KG1 (cell line): Measurements from ENCODE around the gene RING1.
A peak's percentile ranks its signal among the peaks of the same experiment; 100 is the strongest.

ENCODE experiments used
- DNase-seq: peaks from one replicate; lab custom pipeline; 2025; lab: John Stamatoyannopoulos, UW

Gene RING1

DNA sequence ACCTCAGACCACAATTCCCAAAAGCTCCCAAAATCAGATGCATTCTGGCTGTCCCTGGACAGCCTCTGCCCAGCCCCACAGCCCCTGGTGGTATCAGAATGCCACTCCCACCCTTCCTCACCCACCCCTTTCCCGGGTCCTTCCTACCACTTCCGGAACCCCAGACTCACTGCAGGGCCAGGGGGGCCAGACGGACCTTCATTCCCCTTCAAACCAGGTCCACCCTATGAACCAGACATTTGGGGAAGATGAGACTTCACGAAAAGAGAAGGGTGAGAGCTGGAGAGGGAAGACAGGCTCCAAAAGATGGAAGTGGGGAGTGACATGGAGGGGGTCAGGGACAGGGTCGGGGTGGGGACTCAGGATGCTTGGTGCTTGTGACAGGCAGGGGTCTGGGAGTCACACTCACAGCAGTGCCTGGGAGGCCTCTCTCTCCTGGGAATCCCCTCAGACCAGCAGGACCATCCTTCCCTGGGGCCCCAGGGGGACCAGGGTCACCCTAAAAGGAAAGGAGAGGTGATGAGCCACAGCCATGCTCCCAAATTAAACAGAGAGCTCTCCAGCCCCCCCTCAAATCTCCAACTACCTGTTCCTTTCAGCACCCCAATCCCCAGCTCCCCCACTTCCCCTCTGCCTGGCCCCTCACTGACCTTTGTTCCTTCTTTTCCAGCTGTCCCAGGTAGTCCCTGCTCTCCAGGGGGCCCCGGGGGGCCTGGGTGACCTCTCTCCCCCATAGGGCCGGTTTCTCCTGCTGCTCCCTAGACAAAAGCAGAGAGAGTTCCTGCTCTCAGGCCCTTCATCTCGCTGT is 36.2 kb upstream of the RING1 start:
- no peak for DNase-seq

DNA sequence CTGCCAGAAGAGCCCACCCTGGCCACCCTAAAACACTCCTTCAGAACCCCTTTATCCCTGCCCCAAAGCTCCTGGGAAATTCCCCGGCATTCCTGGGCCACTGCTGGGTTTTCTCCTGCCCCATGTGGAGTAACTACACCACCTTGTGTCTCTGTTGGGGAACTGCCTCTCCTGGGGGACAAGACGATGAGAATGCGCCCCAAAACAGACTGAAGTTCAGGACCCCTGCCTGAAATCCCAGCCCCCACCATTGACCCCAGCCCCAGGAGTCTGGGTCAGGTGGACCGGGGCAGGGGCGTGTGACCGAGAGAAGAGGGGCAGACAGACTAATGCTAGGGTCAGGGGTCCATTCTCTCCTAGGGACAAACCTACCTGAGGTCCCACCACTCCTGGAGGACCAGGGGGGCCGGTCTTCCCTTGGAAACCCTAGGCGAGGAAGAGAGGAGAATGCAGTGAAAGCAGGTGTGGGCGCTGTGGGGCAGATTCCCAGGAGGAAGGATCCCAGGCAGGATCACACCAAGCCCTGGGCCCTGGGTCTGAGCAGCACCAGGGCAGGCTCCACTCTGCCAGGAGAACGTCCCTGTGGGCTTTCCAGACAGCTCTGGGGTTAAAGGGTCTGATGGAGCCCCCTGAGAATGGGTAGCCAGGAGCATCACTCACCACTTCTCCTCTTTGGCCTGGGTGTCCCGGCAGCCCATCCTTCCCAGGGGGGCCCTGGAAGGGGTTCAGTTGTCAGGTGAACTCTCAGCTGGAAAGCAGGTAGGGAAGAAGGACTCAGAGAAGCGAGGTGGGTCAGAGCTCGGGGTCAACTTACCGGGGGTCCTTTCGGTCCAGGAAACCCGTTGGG is 35.4 kb upstream of the RING1 start:
- DNase-seq, result no peak

DNA sequence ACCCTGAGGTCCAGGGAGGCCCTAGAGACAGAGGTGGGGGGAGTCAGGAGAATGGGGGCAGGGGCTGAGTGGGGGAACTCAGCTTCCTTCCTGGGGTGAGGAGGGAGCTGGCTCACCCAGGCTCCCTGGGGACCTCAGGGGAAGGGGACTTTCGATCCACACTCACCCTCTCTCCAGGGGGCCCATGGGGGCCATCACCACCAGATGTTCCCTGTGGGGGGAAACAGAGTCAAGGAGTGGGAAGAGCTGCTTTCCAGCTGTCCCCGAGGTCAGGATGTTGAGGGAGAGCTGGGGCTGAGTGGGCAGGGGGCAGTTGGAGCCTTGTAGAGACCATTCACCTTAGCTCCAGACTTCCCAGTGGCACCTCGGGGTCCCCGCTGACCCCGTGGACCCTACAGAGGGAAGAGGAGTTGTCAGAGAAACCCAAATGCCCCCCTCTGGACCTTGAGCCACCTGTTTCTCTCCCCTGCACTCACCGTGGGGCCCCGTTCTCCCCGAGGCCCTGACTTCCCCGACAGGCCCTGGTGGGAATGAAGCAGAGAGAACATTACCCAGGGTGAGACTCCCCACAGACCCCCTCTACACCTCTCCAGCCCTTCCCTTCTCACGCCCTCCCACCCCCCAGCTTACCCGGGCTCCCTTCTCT is 34.6 kb upstream of the RING1 start:
- DNase-seq, result no peak

DNA sequence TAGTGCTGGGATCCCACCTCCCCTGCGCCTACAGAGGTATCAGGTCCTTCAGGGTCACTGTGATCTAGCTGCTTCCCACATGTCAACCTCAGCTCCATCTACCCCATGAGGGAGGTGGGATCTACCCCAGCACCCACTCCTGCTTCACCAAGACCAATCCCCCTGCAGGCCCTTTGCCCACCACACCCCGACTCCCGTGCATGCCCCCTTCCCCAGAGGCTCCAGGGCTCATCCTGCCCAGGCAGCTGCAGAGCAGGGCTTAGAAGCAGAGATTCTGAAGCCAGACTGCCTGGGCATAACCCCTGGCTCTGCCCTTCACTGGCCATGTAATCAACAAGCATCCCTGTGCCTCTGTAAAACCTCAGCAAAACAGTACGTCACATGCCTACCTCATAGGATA is 33.5 kb upstream of the RING1 start:
- no peak for DNase-seq

DNA sequence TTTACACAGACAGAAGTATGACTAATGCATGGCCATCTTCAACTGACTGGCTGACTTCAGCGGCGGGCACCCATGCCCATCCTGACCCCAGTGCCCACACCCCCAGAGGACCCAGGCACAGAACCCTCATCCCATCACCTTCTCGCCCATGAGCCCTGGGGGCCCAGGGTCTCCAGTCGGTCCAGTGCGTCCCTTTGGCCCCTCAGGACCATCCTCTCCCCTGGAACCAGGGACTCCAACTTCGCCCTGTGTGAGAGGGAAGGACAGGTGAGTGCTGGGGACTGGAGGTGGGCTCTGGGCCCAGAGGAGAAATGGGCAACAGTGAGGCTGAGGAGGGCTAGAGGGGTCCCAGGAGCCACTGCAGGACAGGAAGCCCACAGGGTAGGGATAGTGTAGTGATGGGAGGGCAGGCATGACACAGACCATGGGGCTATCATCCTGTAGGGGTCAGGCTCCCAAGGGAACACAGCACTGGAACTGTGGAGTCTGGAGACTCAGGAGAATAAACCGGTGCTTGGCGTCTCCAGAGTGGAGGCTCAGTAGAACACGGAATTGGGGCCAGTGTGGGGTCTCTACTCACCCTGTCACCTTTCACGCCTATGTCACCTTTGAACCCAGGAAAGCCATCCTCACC is 32.7 kb upstream of the RING1 start:
- no peak for DNase-seq

DNA sequence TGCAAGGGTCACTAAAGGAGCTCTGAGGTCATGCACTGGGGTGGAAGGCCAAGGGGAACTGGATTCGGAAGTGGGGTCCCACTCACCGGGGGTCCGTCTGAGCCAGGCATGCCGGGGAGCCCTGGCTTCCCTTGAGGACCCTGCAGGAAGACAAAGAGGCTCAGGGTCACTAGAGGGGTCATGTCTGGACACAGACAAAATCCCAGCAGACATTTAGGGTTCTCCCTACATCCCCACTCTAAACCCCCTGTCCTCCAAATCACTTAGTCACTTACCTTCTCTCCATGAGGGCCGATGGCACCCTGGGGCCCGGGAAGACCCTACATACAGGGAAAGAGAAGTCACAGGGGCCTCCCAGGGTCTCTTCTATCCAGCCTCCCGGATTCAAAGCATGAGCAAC is 31.4 kb upstream of the RING1 start:
- DNase-seq, result no peak

DNA sequence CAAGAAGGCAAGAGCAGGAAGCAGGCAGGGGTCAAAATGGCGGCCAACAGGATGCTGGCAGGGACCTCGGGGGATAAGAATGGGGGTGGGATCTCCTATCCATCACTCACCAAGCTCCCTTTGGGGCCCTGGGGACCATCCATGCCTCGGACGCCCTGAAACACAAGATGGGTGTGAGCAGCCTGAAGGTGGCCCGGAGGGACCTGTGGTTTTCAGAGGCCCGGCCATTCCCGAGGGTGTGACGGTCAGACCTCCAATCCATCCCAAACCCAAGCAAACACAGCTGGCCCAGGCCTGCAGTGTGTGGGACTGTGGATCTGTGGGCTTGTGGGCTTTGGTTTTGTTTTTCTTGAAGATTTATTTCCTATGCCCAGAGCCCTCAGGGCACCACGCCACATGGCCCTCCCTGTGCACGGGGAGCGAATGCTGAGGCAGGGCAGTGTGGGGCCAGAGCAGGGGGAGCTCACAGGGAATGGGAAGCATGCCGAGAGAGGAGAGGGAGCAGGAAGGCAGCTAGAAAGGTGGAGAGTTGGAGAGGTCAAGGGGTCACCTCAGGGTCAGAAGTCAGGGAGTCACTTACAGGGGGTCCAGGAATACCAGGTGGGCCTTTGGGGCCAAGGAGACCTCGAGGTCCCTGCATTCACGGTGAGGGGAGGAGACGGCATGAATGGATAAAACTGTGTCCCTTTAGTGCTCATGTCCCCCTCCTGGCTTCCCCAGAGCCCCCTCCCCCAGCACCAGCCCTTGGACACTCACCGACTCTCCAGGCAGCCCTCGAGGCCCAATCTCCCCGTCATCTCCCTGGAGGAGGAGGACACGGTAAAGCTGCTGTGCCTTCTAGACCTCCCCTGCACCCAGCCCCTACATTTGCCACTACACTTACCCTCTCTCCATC is 30.5 kb upstream of the RING1 start:
- no peak for DNase-seq

DNA sequence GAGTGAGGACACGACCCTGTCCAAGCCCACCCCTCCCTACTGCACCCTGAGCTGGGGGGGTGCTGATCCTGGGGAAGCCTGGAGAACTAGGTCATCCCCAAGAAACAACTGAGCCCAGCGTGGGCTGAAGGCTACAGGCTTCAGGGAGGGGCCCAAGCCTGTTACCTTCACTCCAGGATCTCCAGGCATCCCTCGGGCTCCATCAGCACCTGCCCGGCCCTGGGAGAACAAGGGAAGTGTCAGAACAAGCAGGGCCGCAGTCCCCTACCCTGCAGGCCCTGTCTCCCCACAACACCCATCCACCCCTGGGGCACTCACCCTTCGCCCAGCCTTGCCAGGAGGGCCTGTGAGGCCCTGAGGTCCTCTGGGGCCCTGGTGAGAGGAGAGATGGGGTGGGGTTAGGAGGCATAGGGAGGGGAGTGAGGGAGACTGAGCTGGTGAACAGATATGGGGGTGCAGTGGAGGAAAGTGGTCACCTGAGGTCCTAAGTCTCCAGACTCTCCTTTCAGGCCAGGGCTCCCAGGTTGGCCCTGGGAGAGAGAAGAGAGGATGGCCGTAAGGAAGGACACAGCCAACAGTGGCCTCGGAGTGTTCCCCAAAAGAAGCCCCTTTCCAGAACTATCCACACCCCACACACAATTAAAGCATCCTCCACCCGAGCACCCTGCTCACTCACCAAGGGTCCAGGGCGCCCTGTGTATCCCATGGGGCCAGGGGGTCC is 29.4 kb upstream of the RING1 start:
- no peak for DNase-seq

DNA sequence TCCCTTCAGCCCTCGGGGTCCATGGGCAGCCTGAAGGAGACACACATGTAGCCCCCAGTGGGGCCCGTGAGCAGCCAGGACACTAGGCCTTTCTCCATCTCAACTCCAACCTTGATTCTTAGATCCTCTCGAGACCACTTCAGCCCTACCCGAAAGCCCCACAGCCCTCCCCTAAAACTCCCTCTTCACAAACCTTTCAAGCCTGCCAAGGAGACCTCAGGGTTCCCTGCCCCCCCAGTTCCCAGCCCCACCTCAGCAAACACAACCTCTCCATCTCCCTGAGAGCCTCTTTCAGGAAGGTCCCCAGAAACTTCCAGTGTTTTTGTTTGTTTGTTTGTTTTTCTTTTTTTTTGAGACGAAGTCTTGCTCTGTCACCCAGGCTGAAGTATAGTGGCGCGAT is 27.2 kb upstream of the RING1 start:
- no peak for DNase-seq

DNA sequence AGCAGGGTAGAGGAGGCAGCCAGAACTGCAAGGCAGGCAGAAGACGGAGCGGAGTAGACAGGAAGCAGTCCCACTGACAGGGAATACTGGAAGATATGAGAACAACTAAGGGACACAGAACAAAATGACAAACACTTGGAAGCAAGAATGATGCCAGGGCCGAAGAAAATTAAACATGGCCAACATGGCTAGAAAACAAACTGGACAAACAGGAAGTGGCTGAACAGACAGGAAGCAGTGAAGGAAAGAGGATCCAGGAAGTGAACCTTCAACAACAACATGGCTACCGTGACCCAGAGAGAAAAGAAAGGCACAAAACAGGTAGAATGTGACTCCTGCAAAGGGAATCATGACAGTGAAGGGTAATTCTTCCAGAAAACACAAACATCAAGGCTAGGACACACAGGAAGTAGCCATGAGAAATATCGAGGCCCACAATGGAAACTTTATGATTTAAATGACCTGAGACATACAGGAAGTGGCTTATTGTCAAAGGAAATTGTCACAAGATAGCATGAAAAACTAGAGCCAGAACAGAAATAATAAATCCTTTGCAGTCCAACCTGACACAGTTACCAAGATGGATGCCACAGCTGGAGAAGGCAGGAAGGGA is 25.1 kb upstream of the RING1 start:
- DNase-seq, result peak; percentile 43

DNA sequence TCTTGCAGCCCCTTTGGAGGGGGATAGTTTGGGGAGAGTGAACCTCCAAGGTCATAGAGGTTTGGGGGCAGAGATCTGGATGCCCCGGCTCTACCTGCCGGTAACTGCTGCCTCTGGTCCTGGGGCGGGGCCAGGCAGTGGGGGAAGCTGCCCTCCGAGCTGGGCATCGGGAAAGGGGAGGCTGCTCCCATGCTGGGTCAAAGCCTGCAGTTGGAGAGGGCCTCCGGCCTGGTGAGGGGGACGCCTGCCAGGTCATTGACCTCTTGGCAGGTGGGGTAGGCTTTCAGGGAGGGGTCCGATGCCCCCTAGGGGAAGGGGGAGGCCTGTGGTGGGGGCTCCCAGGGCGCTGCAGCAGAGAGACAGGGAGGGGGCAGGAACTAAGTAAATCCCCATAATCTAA is 23.1 kb upstream of the RING1 start:
- DNase-seq, result no peak

DNA sequence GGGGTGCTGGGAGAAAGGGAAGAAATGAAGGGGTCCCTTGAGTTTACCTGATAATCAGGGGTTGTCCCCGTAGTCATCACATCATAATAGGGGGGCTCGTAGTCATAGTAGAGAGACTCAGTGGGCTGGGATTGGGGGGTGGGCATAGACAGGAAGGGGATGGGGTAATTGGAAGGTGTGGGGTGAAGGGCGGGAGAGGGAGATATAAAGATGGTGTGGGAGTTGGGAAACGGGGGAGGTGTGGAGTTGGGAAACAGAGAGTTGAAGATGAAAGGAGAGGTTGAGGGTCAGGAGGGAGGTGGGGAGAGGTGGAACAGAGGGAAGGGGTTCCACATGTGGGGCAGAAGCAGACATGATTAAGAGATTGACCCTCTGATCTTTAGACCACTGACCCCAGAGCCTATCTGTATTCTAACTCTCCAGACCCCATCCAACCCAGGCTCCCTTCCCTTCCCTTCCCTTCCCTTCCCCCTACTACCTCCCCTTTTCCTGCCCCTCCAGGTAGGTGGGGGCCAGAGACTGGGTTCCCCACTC is 22.6 kb upstream of the RING1 start:
- DNase-seq, result no peak

DNA sequence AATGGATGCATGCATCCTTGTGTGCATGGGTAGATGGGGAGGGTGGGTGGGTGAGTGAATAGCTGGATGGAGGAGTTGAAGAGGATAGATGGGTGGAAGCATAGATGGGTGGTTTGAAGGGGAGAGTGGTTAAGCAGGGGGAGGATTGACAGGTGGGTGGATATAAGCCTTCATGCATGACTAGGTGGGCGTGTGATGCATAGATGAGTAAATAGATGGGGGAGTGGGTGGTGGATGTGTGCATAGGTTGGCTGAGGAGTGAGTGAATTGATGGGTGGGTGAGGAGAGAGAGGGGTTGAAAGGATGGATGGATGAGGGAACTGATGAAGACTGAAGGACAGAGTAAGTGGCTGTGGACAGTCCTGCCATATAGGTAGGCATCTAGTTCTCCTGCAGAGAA is 20.5 kb upstream of the RING1 start:
- DNase-seq, result no peak

DNA sequence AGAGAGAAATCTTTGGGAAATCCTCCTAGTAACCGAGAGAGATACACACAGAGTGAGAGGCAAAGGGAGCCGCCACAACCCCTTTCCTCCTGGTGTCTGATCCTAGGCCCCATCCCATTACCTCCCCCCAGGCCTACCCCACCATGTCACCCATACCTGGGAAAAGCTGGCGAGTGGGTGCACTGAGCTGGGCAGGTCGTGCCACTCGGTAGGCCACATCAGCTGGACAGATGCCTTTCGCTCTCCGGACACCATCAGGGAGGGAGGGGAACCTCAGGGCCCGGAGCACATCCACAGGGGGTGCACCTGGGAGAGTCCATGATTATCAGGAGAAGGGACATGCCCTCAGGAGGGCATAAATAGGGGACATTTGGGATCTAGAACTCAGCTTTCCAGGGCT is 19.1 kb upstream of the RING1 start:
- no peak for DNase-seq

DNA sequence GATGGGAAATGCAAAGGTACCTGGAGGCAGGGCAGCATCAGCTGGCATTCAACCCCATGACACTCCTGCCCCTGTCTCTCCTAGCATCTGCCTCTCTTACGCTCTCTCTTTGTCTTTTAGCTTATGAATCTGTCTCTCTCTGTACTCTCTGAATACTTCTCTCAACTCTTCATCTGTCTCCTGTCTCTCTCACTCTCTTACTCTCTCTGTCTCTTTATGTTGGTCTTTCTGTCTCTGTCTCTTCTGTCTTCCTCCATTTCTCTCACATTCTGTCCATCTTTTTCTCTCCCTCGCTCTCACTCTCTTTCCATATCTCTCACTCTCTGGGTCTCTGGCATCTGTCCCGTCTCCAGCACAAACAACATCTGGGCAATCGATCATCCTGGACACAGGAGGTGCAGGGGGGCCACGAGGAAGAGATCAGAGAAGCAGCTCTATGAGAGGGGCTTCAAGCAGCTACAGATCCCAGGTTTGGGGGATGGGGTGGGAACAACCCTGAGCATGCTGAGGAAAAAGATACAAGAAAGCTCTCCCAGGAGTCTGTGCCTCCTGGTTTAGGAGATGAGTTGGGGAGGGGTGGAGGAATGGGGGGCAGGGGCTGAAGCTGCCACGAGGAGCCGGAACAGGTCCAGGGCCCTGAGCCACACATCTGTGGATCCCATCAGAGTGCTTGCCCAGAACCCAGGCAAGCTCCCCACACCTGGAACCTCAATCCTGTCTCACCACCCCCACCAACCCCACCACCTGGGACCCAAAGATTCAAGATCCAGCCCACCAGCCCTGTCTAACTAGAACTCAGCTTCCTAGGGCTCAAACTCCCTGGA is 18.5 kb upstream of the RING1 start:
- no peak for DNase-seq

DNA sequence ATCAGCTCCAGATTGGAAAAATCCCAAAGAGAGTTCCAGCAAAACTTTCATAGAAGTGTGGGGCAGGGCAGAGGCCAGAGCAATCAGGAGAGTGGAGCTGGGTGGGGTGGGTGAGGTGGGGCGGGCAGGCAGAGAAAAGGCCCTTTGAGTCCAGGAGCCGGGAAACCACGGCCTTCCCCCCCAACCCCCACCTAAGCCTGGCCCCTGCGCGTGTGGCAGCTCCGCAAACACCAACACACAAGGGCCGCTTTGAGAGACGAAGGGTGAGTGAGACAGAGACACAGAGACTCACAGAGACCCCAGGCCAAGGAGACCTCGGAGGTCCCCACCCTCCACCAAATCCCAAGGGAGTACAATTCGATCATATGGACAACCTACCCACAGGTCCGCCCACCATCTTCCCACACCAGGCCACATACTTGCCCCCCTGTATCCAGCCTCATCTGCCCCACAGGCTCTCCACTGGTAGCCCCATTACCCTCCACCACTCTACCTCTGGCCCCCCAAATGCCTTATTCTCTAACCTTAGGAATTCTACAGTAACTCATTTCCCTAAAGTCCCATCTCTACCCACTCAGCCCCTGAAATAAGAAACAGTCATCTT is 17.7 kb upstream of the RING1 start:
- DNase-seq, result no peak

DNA sequence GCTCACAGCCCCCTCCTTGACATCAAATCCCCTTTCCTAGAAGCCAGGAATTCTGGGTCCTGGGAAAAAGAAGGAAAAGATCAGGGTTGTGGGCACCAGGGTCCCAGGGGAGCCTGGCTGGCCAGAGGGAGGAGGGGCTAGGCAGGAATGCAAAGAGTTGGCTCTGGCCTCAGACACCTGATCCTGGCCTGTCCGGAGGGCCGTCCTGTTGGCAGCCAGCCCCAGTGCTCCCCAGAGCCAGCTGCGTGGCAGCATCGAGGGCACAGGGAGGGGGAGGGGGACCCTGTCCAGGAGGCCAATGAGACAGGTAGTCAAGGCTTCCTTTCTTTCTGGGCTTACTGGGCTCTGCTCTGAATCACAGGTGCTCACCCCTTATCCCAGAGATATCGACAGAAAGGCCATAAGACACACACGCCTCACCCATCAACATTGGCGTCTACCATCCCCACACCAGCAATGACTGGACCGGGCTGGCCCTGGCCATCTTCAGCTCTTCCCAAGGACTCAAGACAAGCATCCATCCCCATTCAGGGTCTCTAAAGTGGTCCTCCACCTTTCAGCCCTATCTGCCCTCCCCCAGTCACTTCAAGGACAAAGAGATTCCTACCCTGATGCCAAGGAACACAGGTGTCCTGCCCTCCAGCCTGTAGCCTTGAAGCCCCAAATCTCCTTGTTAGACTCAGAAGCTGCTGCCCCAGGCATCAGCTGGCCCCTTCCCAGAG is 16.8 kb upstream of the RING1 start:
- no peak for DNase-seq

DNA sequence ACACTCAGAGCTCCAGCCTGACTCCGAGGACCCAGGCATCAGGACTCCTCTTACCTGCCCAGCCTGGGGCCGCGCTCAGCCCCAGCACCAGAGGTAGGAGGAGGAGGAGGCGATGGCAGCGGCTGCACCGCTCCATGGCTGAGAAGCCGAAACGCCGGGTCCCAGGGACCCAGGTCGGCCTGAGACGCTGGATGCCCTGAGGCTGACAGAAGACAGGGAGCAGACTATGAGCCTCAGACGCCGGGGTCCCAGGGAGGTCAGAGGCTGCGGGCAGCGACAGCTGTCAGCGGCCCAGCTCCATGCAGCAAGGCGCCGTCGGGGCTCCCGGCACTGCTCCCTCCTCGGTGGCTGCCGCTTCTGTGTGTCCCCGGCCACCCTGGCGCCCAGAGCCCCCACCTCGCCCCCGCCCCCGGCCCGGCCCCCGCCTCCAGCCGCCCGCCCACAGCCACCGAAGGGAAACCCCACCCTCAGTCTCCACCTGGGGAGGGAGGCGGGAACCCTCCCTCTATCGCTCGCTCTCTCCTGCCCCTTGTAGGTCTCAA is 16.1 kb upstream of the RING1 start, which contains the start of gene COL11A2:
Gene COL11A2 (minus strand): TSS at position 363 of the 542 bp plus-strand sequence. CDS start 227 bp downstream, at position 136.
- no peak for DNase-seq
